ENCODE results near the gene CACNG3. TPM values are rescaled to one million over a fixed set of nuclear protein-coding genes. Genes with fewer than 3 reads are reported as not detected.

CACNG3 gene
- total and polyA plus RNA-seq, 2 donors (not counting 3 experiments of a cell fraction or from before 2014, with no cell fraction given), result not detected

- POLR2A ChIA-PET, result no interaction called here
- no TSS peak for BruUV-seq (replicated peaks)
- CTCF ChIA-PET, result no interaction called here
- no peaks in the 10 kb centered on the region for H3K9me1 ChIP-seq (replicated peaks; ENCODE audit: control insufficient read depth, extremely low read depth, insufficient read depth, low read length)
- no peak overlapping the region for H2AFZ ChIP-seq (ENCODE audit: low read depth, low read length)
- no peak overlapping the region for H3K4me2 ChIP-seq (ENCODE audit: insufficient read depth, low read length)
- H3K4me3 ChIP-seq (replicated peaks in 1 of 3; ENCODE audit: insufficient read depth in 1 of 3, low read depth in 1 of 3, low read length in 3 of 3), result no peak overlapping the region
- H3K4me1 ChIP-seq (ENCODE audit: control insufficient read depth, extremely low read depth, insufficient read depth, low read length), result no peaks in the 10 kb centered on the region
- H3K36me3 ChIP-seq (ENCODE audit: control insufficient read depth in 2 of 2, extremely low read depth in 1 of 2, insufficient read depth in 2 of 2, low read length in 2 of 2), result no peaks in the 10 kb centered on the region
- DNase-seq (ENCODE audit: low read depth, low spot score) (no peak), FAIRE-seq (no peak)
- TF ChIP-seq CTCF (IDR thresholded peaks at IDR 0.05; ENCODE audit: extremely low read depth in 1 of 2, insufficient read depth in 1 of 2, low read depth in 1 of 2, low read length in 2 of 2), result no peak
- no peak for TF ChIP-seq FOS (IDR thresholded peaks at IDR 0.05; ENCODE audit: borderline replicate concordance, insufficient read depth, low read length)
- no peak for TF ChIP-seq GATA2 (IDR thresholded peaks at IDR 0.05; ENCODE audit: insufficient read depth, insufficient read length, low read depth, low read length)
- no peak for TF ChIP-seq MYC (IDR thresholded peaks at IDR 0.05; ENCODE audit: low read depth, low read length)
- TF ChIP-seq JUN (IDR thresholded peaks at IDR 0.05; ENCODE audit: borderline replicate concordance, insufficient read depth, insufficient read length, low read depth), result no peak
- H3K27ac ChIP-seq (ENCODE audit: insufficient read depth, low read depth, low read length), result no peak overlapping the region
- intact Hi-C loops (cut with micrococcal nuclease) (no loop called here), dilution Hi-C loops (cut with MboI; ENCODE audit: extremely low pct_ligation_motif_present, low sequenced_read_pairs) (no loop called here)
- H3K79me2 ChIP-seq (ENCODE audit: control insufficient read depth, insufficient read depth, low read length), result no peaks in the 10 kb centered on the region
- H3K9ac ChIP-seq (replicated peaks; ENCODE audit: extremely low read depth, insufficient read depth, low read length), result no peak overlapping the region
- H3K27me3 ChIP-seq (ENCODE audit: control insufficient read depth in 2 of 2, insufficient read depth in 2 of 2, low read length in 2 of 2), result no peaks in the 10 kb centered on the region
- no peaks in the 10 kb centered on the region for H4K20me1 ChIP-seq (replicated peaks; ENCODE audit: control insufficient read depth, extremely low read depth, insufficient read depth, low read length)
- H3K9me3 ChIP-seq (replicated peaks; ENCODE audit: control insufficient read depth, insufficient read depth, low read length), result no peaks in the 10 kb centered on the region
Measured at GRCh38 chr16:24396350-24397271, 140.5 kb downstream of the CACNG3 start.
